ENCODE measurements around the gene HOXA6.

- TF ChIP-seq, protein P1, sequence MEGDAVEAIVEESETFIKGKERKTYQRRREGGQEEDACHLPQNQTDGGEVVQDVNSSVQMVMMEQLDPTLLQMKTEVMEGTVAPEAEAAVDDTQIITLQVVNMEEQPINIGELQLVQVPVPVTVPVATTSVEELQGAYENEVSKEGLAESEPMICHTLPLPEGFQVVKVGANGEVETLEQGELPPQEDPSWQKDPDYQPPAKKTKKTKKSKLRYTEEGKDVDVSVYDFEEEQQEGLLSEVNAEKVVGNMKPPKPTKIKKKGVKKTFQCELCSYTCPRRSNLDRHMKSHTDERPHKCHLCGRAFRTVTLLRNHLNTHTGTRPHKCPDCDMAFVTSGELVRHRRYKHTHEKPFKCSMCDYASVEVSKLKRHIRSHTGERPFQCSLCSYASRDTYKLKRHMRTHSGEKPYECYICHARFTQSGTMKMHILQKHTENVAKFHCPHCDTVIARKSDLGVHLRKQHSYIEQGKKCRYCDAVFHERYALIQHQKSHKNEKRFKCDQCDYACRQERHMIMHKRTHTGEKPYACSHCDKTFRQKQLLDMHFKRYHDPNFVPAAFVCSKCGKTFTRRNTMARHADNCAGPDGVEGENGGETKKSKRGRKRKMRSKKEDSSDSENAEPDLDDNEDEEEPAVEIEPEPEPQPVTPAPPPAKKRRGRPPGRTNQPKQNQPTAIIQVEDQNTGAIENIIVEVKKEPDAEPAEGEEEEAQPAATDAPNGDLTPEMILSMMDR (IDR thresholded peaks at IDR 0.05), result no peak
- no peak for TF ChIP-seq POLR2A (IDR thresholded peaks at IDR 0.05; ENCODE audit: low read depth)
Measured at GRCh38 chr7:27142580-27143022, 5.0 kb downstream of the HOXA6 start.

All from esophagus muscularis mucosa (tissue), 3 donors.